ENCODE measurements around the gene INTU. TPM values are rescaled to one million over a fixed set of nuclear protein-coding genes. Genes with fewer than 3 reads are reported as not detected.

The INTU gene
- total RNA-seq, 1 donor from 2014 or later, result 18.8 TPM

Other genes with a start within 250 kb of the INTU start
- gene SLC25A31, start 97.4 kb downstream of the INTU start, total RNA-seq, result not detected in 2 replicates
- gene HSPA4L, start 149.4 kb downstream of the INTU start, total RNA-seq, result 3.5 and 4.8 TPM in 2 replicates
- 21.7 and 24.7 TPM in 2 replicates for gene PLK4, start 247.9 kb downstream of the INTU start, total RNA-seq